Uterus (tissue), 4 donors: ENCODE measurements around the gene PRCP. TPM values are rescaled to one million over a fixed set of nuclear protein-coding genes. Genes with fewer than 3 reads are reported as not detected.

ENCODE experiments used
- DNase-seq, 2 donors: peaks; one replicate each; pipeline ENCODE4 v3.0.0-alpha.2; 2019 to 2020
- H3K27ac ChIP-seq, 2 donors: fragments of 200-600 bp; sonication (generic); 1 replicate in 1 of 2; 2 replicates in 1 of 2; pipeline ENCODE4 v1.5.1; 2016 to 2018
- H3K27me3 ChIP-seq, 2 donors: fragments of 200-600 bp; sonication (generic); one replicate each; pipeline ENCODE4 v1.5.1; 2018 to 2019; ENCODE audit warnings: control low read depth in 1 of 2
- H3K36me3 ChIP-seq, 2 donors: fragments of 200-600 bp; sonication (generic); one replicate each; pipeline ENCODE4 v1.5.1; 2019; ENCODE audit warnings: control low read depth in 1 of 2
- H3K4me1 ChIP-seq, 2 donors: fragments of 200-600 bp; sonication (generic); one replicate each; pipeline ENCODE4 v1.5.1; 2018 to 2019; ENCODE audit warnings: control low read depth in 1 of 2
- H3K4me3 ChIP-seq, 2 donors: fragments of 200-600 bp; sonication (generic); 1 replicate in 1 of 2; 2 replicates in 1 of 2; pipeline ENCODE4 v1.5.1; 2018 to 2019; ENCODE audit warnings: mild to moderate bottlenecking in 1 of 2
- H3K9me3 ChIP-seq, 2 donors: fragments of 200-600 bp; sonication (generic); one replicate each; pipeline ENCODE4 v1.5.1; 2019; ENCODE audit warnings: control low read depth in 1 of 2
- CTCF ChIP-seq, 4 experiments: fragments of 200-600 bp in 2 of 4; fragments of 450-650 bp in 2 of 4; sonication (generic) in 2 of 4; IDR thresholded peaks; one replicate each; pipeline ENCODE4 v1.5.1; 2016 to 2019; ENCODE audit warnings: antibody characterized with exemption in 4 of 4, mild to moderate bottlenecking in 2 of 4, moderate library complexity in 1 of 4
- POLR2A ChIP-seq, 2 donors: fragments of 450-650 bp; IDR thresholded peaks; one replicate each; pipeline ENCODE4 v1.6.1; 2016; ENCODE audit warnings: antibody characterized with exemption in 2 of 2, mild to moderate bottlenecking in 1 of 2, moderate library complexity in 1 of 2
- intact Hi-C: fragments of 100-400 bp; cut with DNase I; formaldehyde crosslinking; loops from one replicate; pipeline ENCODE4 v1.15.1; 2023; ENCODE audit warnings: low total_unique reads
- total RNA-seq, 4 donors: library from RNA; depleted of rRNA in 3 of 4; stranded (reverse); fragments of >200 nt in 3 of 4; gene quantifications; one replicate each; pipeline versions ENCODE4 v1.1.0 to v1.2.4, GENCODE V29; 2014 to 2023
- donor health status: DM: yes; HTN: yes; CAD: no.

Gene PRCP
- total RNA-seq, 4 donors from 2014 or later, result 59.9 to 206 (median 92.3) TPM

- H3K4me3 ChIP-seq, result no peak overlapping the region
- H3K27ac ChIP-seq, result no peak overlapping the region
- no peaks in the 10 kb centered on the region for H3K36me3 ChIP-seq
- no peaks in the 10 kb centered on the region for H3K9me3 ChIP-seq
- TF ChIP-seq POLR2A (IDR thresholded peaks at IDR 0.05) (no peak), CTCF (IDR thresholded peaks at IDR 0.05) (no peak)
- H3K27me3 ChIP-seq, result no peaks in the 10 kb centered on the region
- intact Hi-C loops, result no loop called here
- no peak for DNase-seq
- no peaks in the 10 kb centered on the region for H3K4me1 ChIP-seq
These were observed 30.6 kb downstream of the PRCP start for GRCh38 chr11:82869657-82870056.

GRCh38 chr11:82867495-82868082, 32.6 kb downstream of the PRCP start:
- peak; percentile 60 to 89 for DNase-seq
- Histone ChIP-seq H3K27me3 (no peaks in the 10 kb centered on the region), H3K4me3 (peak overlapping the region in 1 of 2 donors; percentile 7), H3K36me3 (no peaks in the 10 kb centered on the region), H3K4me1 (no peaks in the 10 kb centered on the region), H3K27ac (peak overlapping the region in 1 of 2 donors; percentile 18), H3K9me3 (no peaks in the 10 kb centered on the region)
- TF ChIP-seq POLR2A (IDR thresholded peaks at IDR 0.05) (no peak), CTCF (IDR thresholded peaks at IDR 0.05) (peak; percentile 66 to 77 (median 72))
- intact Hi-C loops, result no loop called here

- no peaks in the 10 kb centered on the region for H3K27me3 ChIP-seq
These were observed 34.4 kb downstream of the PRCP start for GRCh38 chr11:82865841-82866240.

GRCh38 chr11:82864268-82864667, 36.0 kb downstream of the PRCP start:
- DNase-seq, result peak; percentile 44
- no peaks in the 10 kb centered on the region for H3K36me3 ChIP-seq
- intact Hi-C loops, result no loop called here
- TF ChIP-seq POLR2A (IDR thresholded peaks at IDR 0.05), result no peak
- peak; percentile 28 to 57 (median 42) for TF ChIP-seq CTCF (IDR thresholded peaks at IDR 0.05)
- no peaks in the 10 kb centered on the region for H3K9me3 ChIP-seq
- no peaks in the 10 kb centered on the region for H3K27me3 ChIP-seq
- no peaks in the 10 kb centered on the region for H3K4me1 ChIP-seq
- H3K27ac ChIP-seq, result no peak overlapping the region
- H3K4me3 ChIP-seq, result no peak overlapping the region

More at GRCh38 chr11:82865841-82866240, 34.4 kb downstream of the PRCP start:
- TF ChIP-seq CTCF (IDR thresholded peaks at IDR 0.05) (no peak), POLR2A (IDR thresholded peaks at IDR 0.05) (no peak)
- no peaks in the 10 kb centered on the region for H3K9me3 ChIP-seq
- no peak for DNase-seq
- no peak overlapping the region for H3K27ac ChIP-seq
- no peaks in the 10 kb centered on the region for H3K36me3 ChIP-seq
- H3K4me3 ChIP-seq, result no peak overlapping the region
- no peaks in the 10 kb centered on the region for H3K4me1 ChIP-seq
- intact Hi-C loops, result no loop called here

GRCh38 chr11:82863209-82863608, 37.0 kb downstream of the PRCP start:
- TF ChIP-seq POLR2A (IDR thresholded peaks at IDR 0.05), result no peak
- no peak for TF ChIP-seq CTCF (IDR thresholded peaks at IDR 0.05)
- H3K4me1 ChIP-seq, result peaks cover 0 to 3% of the 10 kb centered on the region in 2 donors
- H3K4me3 ChIP-seq, result no peak overlapping the region
- intact Hi-C loops, result no loop called here
- H3K36me3 ChIP-seq, result no peaks in the 10 kb centered on the region
- no peak for DNase-seq
- H3K27me3 ChIP-seq, result no peaks in the 10 kb centered on the region
- no peaks in the 10 kb centered on the region for H3K9me3 ChIP-seq
- no peak overlapping the region for H3K27ac ChIP-seq
